Activated naive CD8-positive, alpha-beta T cell treated with anti-CD3 and anti-CD28 coated beads for 36 hours (primary cell): ENCODE data around the gene ALDH2. TPM values are rescaled to one million over a fixed set of nuclear protein-coding genes. Genes with fewer than 3 reads are reported as not detected.
A peak's percentile ranks its signal among the peaks of the same experiment; 100 is the strongest.
"Not testable (repeated sequence)": the region's sequence is repeated elsewhere in the genome, so short reads cannot be mapped to it uniquely, and the experiment has no call there.

Experiments used
- DNase-seq: peaks from one replicate; pipeline ENCODE4 v3.0.0; 2021
- H3K27ac Mint-ChIP-seq: one replicate; pipeline ENCODE4 v1.8.0; 2022; ENCODE audit warnings: mild to moderate bottlenecking, moderate library complexity, mixed read lengths
- H3K27me3 Mint-ChIP-seq: one replicate; pipeline ENCODE4 v1.8.0; 2022; ENCODE audit warnings: mild to moderate bottlenecking, mixed read lengths
- H3K36me3 Mint-ChIP-seq: one replicate; pipeline ENCODE4 v1.8.0; 2021; ENCODE audit warnings: mild to moderate bottlenecking, mixed read lengths
- H3K4me1 Mint-ChIP-seq: one replicate; pipeline ENCODE4 v1.8.0; 2021; ENCODE audit warnings: mixed read lengths
- H3K4me3 Mint-ChIP-seq: one replicate; pipeline ENCODE4 v1.8.0; 2022; ENCODE audit warnings: mild to moderate bottlenecking, moderate library complexity, mixed read lengths
- H3K9me3 Mint-ChIP-seq: one replicate; pipeline ENCODE4 v1.8.0; 2022; ENCODE audit warnings: mixed read lengths
- total RNA-seq, 2 experiments: library from RNA; stranded (reverse); gene quantifications; one replicate each; pipeline ENCODE4 v1.2.3, GENCODE V29; 2021

Gene ALDH2
- total RNA-seq: 1 to 10 TPM; 1.4 to 1.6 TPM

GRCh38 chr12:111766608-111767361, at the start of gene ALDH2:
Gene ALDH2 (plus strand): TSS chr12:111766933. CDS start chr12:111766983, 50 bp downstream.
- Mint-ChIP-seq H3K27ac (peak within 1 kb of the TSS; percentile 74), H3K27me3 (peaks cover 32% of the 10 kb centered on the region), H3K4me3 (peak within 1 kb of the TSS; percentile 78), H3K4me1 (peaks cover 9% of the 10 kb centered on the region), H3K9me3 (no peaks in the 10 kb centered on the region), H3K36me3 (peaks cover 3% of the 10 kb centered on the region)
- DNase-seq: peak; percentile 53

- peaks cover 12% of the 10 kb centered on the region for H3K36me3 Mint-ChIP-seq
- H3K27me3 Mint-ChIP-seq, DNase-seq, H3K4me3 Mint-ChIP-seq, H3K4me1 Mint-ChIP-seq, H3K9me3 Mint-ChIP-seq, H3K27ac Mint-ChIP-seq: not testable (repeated sequence)
Observed at GRCh38 chr12:111719316-111719715, 47.4 kb upstream of the ALDH2 start.

- DNase-seq: no peak
- Mint-ChIP-seq H3K27ac (no peak overlapping the region), H3K27me3 (no peaks in the 10 kb centered on the region), H3K4me3 (no peak overlapping the region), H3K9me3 (no peaks in the 10 kb centered on the region), H3K36me3 (peaks cover 19% of the 10 kb centered on the region), H3K4me1 (no peaks in the 10 kb centered on the region)
Observed at GRCh38 chr12:111720457-111720856, 46.3 kb upstream of the ALDH2 start.

GRCh38 chr12:111723646-111724360, 42.9 kb upstream of the ALDH2 start:
- not testable (repeated sequence) for DNase-seq, H3K4me1 Mint-ChIP-seq, H3K27ac Mint-ChIP-seq, H3K27me3 Mint-ChIP-seq, H3K4me3 Mint-ChIP-seq, H3K9me3 Mint-ChIP-seq
- peaks cover 18% of the 10 kb centered on the region for H3K36me3 Mint-ChIP-seq

- Mint-ChIP-seq H3K27ac (no peak overlapping the region), H3K9me3 (no peaks in the 10 kb centered on the region), H3K36me3 (peaks cover 10% of the 10 kb centered on the region), H3K4me1 (no peaks in the 10 kb centered on the region), H3K27me3 (no peaks in the 10 kb centered on the region), H3K4me3 (no peak overlapping the region)
- no peak for DNase-seq
Observed at GRCh38 chr12:111728795-111729194, 37.9 kb upstream of the ALDH2 start.

- no peaks in the 10 kb centered on the region for H3K4me1 Mint-ChIP-seq
- H3K36me3 Mint-ChIP-seq: peaks cover under 1% of the 10 kb centered on the region
- H3K27me3 Mint-ChIP-seq: no peaks in the 10 kb centered on the region
- no peak overlapping the region for H3K27ac Mint-ChIP-seq
- H3K9me3 Mint-ChIP-seq: no peaks in the 10 kb centered on the region
- no peak overlapping the region for H3K4me3 Mint-ChIP-seq
- no peak for DNase-seq
Observed at GRCh38 chr12:111730420-111730819, 36.3 kb upstream of the ALDH2 start.

GRCh38 chr12:111732786-111733185, 33.9 kb upstream of the ALDH2 start:
- Mint-ChIP-seq H3K4me3 (no peak overlapping the region), H3K27ac (no peak overlapping the region), H3K9me3 (no peaks in the 10 kb centered on the region), H3K36me3 (peaks cover 3% of the 10 kb centered on the region), H3K27me3 (no peaks in the 10 kb centered on the region), H3K4me1 (no peaks in the 10 kb centered on the region)
- DNase-seq: no peak

GRCh38 chr12:111733340-111733915, 33.3 kb upstream of the ALDH2 start:
- no peak overlapping the region for H3K4me3 Mint-ChIP-seq
- no peak for DNase-seq
- H3K36me3 Mint-ChIP-seq: peaks cover 3% of the 10 kb centered on the region
- no peak overlapping the region for H3K27ac Mint-ChIP-seq
- no peaks in the 10 kb centered on the region for H3K9me3 Mint-ChIP-seq
- no peaks in the 10 kb centered on the region for H3K27me3 Mint-ChIP-seq
- H3K4me1 Mint-ChIP-seq: no peaks in the 10 kb centered on the region

GRCh38 chr12:111739524-111739923, 27.2 kb upstream of the ALDH2 start:
- H3K9me3 Mint-ChIP-seq, DNase-seq, H3K27me3 Mint-ChIP-seq, H3K27ac Mint-ChIP-seq, H3K4me3 Mint-ChIP-seq, H3K36me3 Mint-ChIP-seq, H3K4me1 Mint-ChIP-seq: not testable (repeated sequence)

- Mint-ChIP-seq H3K4me1 (no peaks in the 10 kb centered on the region), H3K27me3 (no peaks in the 10 kb centered on the region), H3K36me3 (peaks cover 11% of the 10 kb centered on the region), H3K9me3 (no peaks in the 10 kb centered on the region), H3K4me3 (no peak overlapping the region), H3K27ac (no peak overlapping the region)
- DNase-seq: no peak
Observed at GRCh38 chr12:111741235-111741812, 25.4 kb upstream of the ALDH2 start.

- Mint-ChIP-seq H3K9me3 (no peaks in the 10 kb centered on the region), H3K4me3 (no peak overlapping the region), H3K4me1 (no peaks in the 10 kb centered on the region), H3K27me3 (no peaks in the 10 kb centered on the region), H3K27ac (no peak overlapping the region), H3K36me3 (peaks cover 8% of the 10 kb centered on the region)
- no peak for DNase-seq
Observed at GRCh38 chr12:111745211-111745610, 21.5 kb upstream of the ALDH2 start.

- no peaks in the 10 kb centered on the region for H3K9me3 Mint-ChIP-seq
- no peak for DNase-seq
Observed at GRCh38 chr12:111747333-111747732, 19.4 kb upstream of the ALDH2 start.

GRCh38 chr12:111748151-111748672, 18.5 kb upstream of the ALDH2 start:
- H3K36me3 Mint-ChIP-seq: peaks cover 8% of the 10 kb centered on the region
- no peaks in the 10 kb centered on the region for H3K27me3 Mint-ChIP-seq
- no peak overlapping the region for H3K27ac Mint-ChIP-seq
- H3K4me3 Mint-ChIP-seq: no peak overlapping the region
- H3K9me3 Mint-ChIP-seq: no peaks in the 10 kb centered on the region
- no peaks in the 10 kb centered on the region for H3K4me1 Mint-ChIP-seq
- DNase-seq: no peak

More at GRCh38 chr12:111747333-111747732, 19.4 kb upstream of the ALDH2 start:
- H3K4me3 Mint-ChIP-seq: no peak overlapping the region
- H3K36me3 Mint-ChIP-seq: peaks cover 8% of the 10 kb centered on the region
- H3K27ac Mint-ChIP-seq: no peak overlapping the region
- no peaks in the 10 kb centered on the region for H3K27me3 Mint-ChIP-seq
- H3K4me1 Mint-ChIP-seq: no peaks in the 10 kb centered on the region

- Mint-ChIP-seq H3K27me3 (no peaks in the 10 kb centered on the region), H3K4me1 (no peaks in the 10 kb centered on the region), H3K9me3 (no peaks in the 10 kb centered on the region), H3K27ac (no peak overlapping the region), H3K36me3 (peaks cover 8% of the 10 kb centered on the region), H3K4me3 (no peak overlapping the region)
- DNase-seq: no peak
Observed at GRCh38 chr12:111748867-111749266, 17.9 kb upstream of the ALDH2 start.

GRCh38 chr12:111749391-111749790, 17.3 kb upstream of the ALDH2 start:
- no peak for DNase-seq
- Mint-ChIP-seq H3K27me3 (no peaks in the 10 kb centered on the region), H3K27ac (no peak overlapping the region), H3K36me3 (peaks cover 8% of the 10 kb centered on the region), H3K9me3 (no peaks in the 10 kb centered on the region), H3K4me1 (no peaks in the 10 kb centered on the region), H3K4me3 (no peak overlapping the region)
